Measurements from ENCODE around the gene TENM3.
A peak's percentile ranks its signal among the peaks of the same experiment; 100 is the strongest.
"Not testable (repeated sequence)": the region's sequence is repeated elsewhere in the genome, so short reads cannot be mapped to it uniquely, and the experiment has no call there.

TENM3 gene

DNA sequence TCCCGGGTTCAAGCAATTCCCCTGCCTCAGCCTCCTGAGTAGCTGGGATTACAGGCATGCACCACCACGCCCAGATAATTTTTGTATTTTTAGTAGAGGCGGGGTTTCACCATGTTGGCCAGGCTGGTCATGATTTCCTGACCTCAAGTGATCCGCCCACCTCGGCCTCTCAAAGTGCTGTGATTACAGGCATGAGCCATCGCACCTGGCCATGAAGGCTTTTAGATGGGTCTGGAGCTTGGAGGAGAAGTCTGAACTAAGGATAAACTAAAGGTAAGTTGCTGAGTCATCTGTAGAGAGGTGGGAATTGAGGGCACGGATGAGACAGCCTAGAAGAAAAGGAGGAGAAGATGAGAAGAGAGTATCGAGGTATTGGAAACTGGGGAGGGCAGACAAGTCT is at the start of gene TENM3:
TENM3 (plus strand) TSS at position 199 of the 400 bp plus-strand sequence. CDS start 80,619 bp downstream, outside the sequence.
- not testable (repeated sequence) for H3K79me2 ChIP-seq (ENCODE audit: control insufficient read depth, insufficient read depth, low read length, unreplicated experiment); H2AFZ ChIP-seq (ENCODE audit: low read length, unreplicated experiment); H3K4me3 ChIP-seq (ENCODE audit: low read depth, low read length); H3K27me3 ChIP-seq (ENCODE audit: insufficient read depth, low read length); H3K36me3 ChIP-seq (ENCODE audit: insufficient read depth, low read length); H3K27ac ChIP-seq (ENCODE audit: low read depth, low read length)
- H3K4me1 ChIP-seq (ENCODE audit: control insufficient read depth, insufficient read depth, low read length, unreplicated experiment), result peaks cover 30% of the 10 kb centered on the region

DNA sequence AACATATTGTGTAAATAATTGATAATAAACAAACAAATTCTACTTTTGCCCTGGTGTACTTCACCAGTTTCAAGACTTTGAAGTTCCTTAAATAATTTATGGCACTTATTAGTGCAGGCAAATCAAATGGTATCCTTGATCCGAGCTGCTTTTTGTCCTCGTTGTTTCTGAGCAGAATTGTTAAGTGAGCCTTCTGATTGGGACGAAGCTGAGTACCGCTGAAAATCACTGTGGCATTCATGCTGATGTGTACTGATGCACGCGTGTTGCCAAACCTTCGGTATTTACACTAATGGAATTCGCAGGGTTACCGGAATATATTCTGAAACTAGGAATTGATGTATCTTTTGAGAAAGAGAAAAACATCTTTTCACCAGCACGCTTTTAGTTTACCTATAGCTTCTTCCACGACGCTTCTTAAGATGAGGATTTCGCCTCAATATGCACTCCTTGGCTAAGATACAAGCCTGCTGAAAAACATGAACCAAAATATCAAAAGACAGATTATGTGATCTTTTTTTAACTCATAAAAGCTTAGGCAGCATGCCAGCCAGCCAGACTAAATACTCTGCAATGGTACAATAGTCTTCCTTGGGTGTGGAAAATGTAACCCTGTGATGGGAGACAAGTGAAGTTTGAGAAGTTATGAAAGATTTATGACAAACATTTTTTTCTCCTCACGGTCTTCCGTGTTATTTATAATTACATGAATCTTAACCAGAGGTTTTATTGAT is 48.9 kb upstream of the TENM3 start:
- Histone ChIP-seq H3K79me2 (ENCODE audit: control insufficient read depth, insufficient read depth, low read length, unreplicated experiment) (peaks cover 25% of the 10 kb centered on the region), H3K27me3 (ENCODE audit: insufficient read depth, low read length) (no peaks in the 10 kb centered on the region), H3K27ac (ENCODE audit: low read depth, low read length) (no peak overlapping the region), H2AFZ (ENCODE audit: low read length, unreplicated experiment) (no peak overlapping the region), H3K4me1 (ENCODE audit: control insufficient read depth, insufficient read depth, low read length, unreplicated experiment) (peaks cover 34% of the 10 kb centered on the region), H3K4me3 (ENCODE audit: low read depth, low read length) (no peak overlapping the region), H3K36me3 (ENCODE audit: insufficient read depth, low read length) (no peaks in the 10 kb centered on the region)

DNA sequence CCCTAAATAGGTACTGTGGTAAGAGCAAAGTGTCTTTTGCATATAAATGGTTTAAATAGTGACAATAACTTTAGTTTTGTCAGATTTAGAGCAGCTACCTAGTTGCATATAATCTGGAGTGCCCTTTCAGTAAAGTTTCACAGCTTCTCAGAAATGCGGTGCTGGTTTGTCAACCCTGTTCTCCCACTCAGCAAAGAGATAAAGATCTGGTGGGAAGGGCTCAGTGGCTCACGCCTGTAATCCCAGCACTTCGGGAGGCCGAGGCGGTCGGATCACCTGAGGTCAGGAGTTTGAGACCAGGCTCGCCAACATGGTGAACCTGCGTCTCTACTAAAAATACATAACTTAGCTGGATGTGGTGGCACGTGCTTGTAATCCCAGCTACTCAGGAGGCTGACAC is 45.6 kb upstream of the TENM3 start:
- Histone ChIP-seq H3K36me3 (ENCODE audit: insufficient read depth, low read length) (no peaks in the 10 kb centered on the region), H3K79me2 (ENCODE audit: control insufficient read depth, insufficient read depth, low read length, unreplicated experiment) (peaks cover 4% of the 10 kb centered on the region), H3K4me3 (ENCODE audit: low read depth, low read length) (no peak overlapping the region), H3K27me3 (ENCODE audit: insufficient read depth, low read length) (no peaks in the 10 kb centered on the region), H2AFZ (ENCODE audit: low read length, unreplicated experiment) (no peak overlapping the region), H3K4me1 (ENCODE audit: control insufficient read depth, insufficient read depth, low read length, unreplicated experiment) (peaks cover 11% of the 10 kb centered on the region), H3K27ac (ENCODE audit: low read depth, low read length) (no peak overlapping the region)

DNA sequence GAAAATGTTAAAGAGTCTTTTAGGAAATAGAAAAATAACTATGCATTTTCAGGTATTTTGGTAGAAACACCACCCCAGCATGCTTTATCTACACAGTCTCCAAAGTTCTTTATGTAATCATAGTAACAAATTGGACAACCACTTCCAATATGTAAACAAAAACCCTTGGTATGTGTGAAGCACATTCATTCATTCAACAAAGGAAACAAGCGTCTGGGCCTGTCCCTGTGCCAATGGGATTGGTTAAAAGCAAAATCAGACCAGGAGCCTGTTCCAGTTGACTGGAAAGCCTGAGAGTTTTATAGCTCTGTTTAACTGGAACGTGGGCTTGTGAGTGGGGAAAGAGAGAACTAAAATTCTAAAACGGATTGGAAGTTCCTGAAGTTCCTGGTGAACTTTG is 41.3 kb upstream of the TENM3 start:
- Histone ChIP-seq H3K79me2 (ENCODE audit: control insufficient read depth, insufficient read depth, low read length, unreplicated experiment) (no peaks in the 10 kb centered on the region), H3K36me3 (ENCODE audit: insufficient read depth, low read length) (no peaks in the 10 kb centered on the region), H3K27ac (ENCODE audit: low read depth, low read length) (no peak overlapping the region), H2AFZ (ENCODE audit: low read length, unreplicated experiment) (no peak overlapping the region), H3K4me3 (ENCODE audit: low read depth, low read length) (no peak overlapping the region), H3K27me3 (ENCODE audit: insufficient read depth, low read length) (no peaks in the 10 kb centered on the region), H3K4me1 (ENCODE audit: control insufficient read depth, insufficient read depth, low read length, unreplicated experiment) (peaks cover 8% of the 10 kb centered on the region)

DNA sequence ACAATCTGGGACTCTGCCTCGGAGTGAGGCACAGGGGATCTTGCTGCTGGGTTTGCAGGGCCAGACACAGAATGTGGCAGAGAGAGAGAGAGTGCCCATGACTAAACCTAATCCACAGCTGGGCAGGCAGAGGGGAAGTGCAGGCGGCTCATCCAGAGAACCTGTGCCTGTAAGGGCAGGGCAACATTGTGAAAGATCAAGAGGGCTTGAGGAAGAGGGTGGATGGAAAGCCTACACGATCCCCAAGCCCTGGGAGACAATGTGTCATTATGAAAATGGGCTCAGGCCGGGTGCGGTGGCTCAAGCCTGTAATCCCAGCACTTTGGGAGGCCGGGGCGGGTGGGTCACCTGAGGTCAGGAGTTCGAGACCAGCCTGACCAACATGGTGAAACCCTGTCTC is 40.6 kb upstream of the TENM3 start:
- no peak overlapping the region for H3K27ac ChIP-seq (ENCODE audit: low read depth, low read length)
- no peak overlapping the region for H2AFZ ChIP-seq (ENCODE audit: low read length, unreplicated experiment)
- H3K4me3 ChIP-seq (ENCODE audit: low read depth, low read length), result no peak overlapping the region
- no peaks in the 10 kb centered on the region for H3K36me3 ChIP-seq (ENCODE audit: insufficient read depth, low read length)
- no peaks in the 10 kb centered on the region for H3K79me2 ChIP-seq (ENCODE audit: control insufficient read depth, insufficient read depth, low read length, unreplicated experiment)
- no peaks in the 10 kb centered on the region for H3K27me3 ChIP-seq (ENCODE audit: insufficient read depth, low read length)
- H3K4me1 ChIP-seq (ENCODE audit: control insufficient read depth, insufficient read depth, low read length, unreplicated experiment), result peaks cover 16% of the 10 kb centered on the region

DNA sequence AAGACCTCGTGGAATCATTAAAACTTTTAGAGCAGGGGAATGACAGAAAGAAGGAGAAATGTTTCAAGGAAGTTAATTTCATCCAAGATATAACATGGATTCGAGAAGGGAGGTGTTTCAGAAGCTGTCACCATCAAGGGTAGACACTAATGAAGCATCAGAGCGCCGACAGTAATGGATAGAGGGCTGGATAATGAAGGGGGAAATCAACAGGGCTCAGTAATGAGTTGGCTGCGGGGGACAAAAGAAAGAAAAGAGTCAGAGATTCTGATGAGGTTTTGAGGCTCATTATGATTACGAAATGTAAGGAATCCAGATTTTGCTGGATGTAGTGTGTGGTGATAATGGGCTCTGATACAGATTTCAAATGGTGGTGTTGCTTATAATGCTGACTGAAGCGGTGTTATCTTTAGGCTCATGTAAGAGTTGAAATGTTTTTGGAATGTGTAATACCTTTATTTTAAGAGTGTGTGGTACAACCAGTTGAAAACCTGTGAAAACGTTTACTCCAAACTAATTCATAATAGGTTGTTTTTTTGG is 39.3 kb upstream of the TENM3 start:
- Histone ChIP-seq H3K36me3 (ENCODE audit: insufficient read depth, low read length) (no peaks in the 10 kb centered on the region), H3K27me3 (ENCODE audit: insufficient read depth, low read length) (no peaks in the 10 kb centered on the region), H2AFZ (ENCODE audit: low read length, unreplicated experiment) (no peak overlapping the region), H3K4me1 (ENCODE audit: control insufficient read depth, insufficient read depth, low read length, unreplicated experiment) (peaks cover 24% of the 10 kb centered on the region), H3K4me3 (ENCODE audit: low read depth, low read length) (no peak overlapping the region), H3K27ac (ENCODE audit: low read depth, low read length) (no peak overlapping the region), H3K79me2 (ENCODE audit: control insufficient read depth, insufficient read depth, low read length, unreplicated experiment) (no peaks in the 10 kb centered on the region)

GRCh38 chr4:182205306-182205705 is 37.9 kb upstream of the TENM3 start:
- Histone ChIP-seq H3K4me3 (ENCODE audit: low read depth, low read length) (no peak overlapping the region), H3K36me3 (ENCODE audit: insufficient read depth, low read length) (no peaks in the 10 kb centered on the region), H3K4me1 (ENCODE audit: control insufficient read depth, insufficient read depth, low read length, unreplicated experiment) (peaks cover 24% of the 10 kb centered on the region), H3K79me2 (ENCODE audit: control insufficient read depth, insufficient read depth, low read length, unreplicated experiment) (peaks cover 8% of the 10 kb centered on the region), H3K27ac (ENCODE audit: low read depth, low read length) (no peak overlapping the region), H2AFZ (ENCODE audit: low read length, unreplicated experiment) (no peak overlapping the region), H3K27me3 (ENCODE audit: insufficient read depth, low read length) (no peaks in the 10 kb centered on the region)

DNA sequence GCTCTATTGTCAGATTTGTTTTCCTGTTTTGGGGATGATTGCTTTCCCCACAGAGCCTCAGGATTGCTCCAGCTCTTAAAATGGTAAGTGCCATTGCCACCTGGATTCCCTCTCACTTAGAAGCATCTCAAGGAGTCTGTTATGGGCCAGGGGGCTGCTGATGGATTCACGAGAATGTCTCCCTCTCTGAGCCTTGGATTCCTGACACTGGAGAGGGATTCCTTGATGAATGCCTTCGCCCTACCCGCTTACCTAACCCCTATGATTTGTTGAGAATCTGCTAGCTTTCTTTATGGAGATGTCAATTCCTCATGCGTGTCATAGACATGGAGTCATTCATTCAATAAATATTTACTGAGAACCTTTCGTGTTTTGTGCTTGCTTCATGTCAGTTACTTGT is 36.9 kb upstream of the TENM3 start:
- Histone ChIP-seq H3K27ac (ENCODE audit: low read depth, low read length) (peak overlapping the region; percentile 93), H2AFZ (ENCODE audit: low read length, unreplicated experiment) (peak overlapping the region; percentile 16), H3K4me3 (ENCODE audit: low read depth, low read length) (no peak overlapping the region), H3K36me3 (ENCODE audit: insufficient read depth, low read length) (no peaks in the 10 kb centered on the region), H3K79me2 (ENCODE audit: control insufficient read depth, insufficient read depth, low read length, unreplicated experiment) (peaks cover 8% of the 10 kb centered on the region), H3K4me1 (ENCODE audit: control insufficient read depth, insufficient read depth, low read length, unreplicated experiment) (peaks cover 24% of the 10 kb centered on the region), H3K27me3 (ENCODE audit: insufficient read depth, low read length) (no peaks in the 10 kb centered on the region)

DNA sequence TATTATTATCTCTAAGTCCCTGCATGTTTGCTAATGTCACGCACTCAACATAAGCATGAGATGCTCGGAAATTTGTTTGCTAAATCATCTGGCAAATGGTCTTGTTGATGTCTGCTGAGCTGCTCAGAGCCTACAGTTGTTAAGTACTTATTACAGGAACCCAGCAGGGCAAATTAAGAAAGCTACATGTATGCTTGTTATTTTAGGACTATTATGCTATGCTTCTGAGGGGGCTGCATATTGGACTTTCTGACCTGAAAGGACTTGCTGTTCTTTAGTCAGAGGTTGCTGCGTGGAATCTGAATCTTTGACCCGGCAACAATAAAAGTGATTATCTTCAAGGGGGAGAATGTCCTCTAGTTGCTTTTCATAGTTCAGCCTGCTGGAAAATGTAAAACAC is 36.3 kb upstream of the TENM3 start:
- no peaks in the 10 kb centered on the region for H3K36me3 ChIP-seq (ENCODE audit: insufficient read depth, low read length)
- peak overlapping the region; percentile 16 for H2AFZ ChIP-seq (ENCODE audit: low read length, unreplicated experiment)
- no peaks in the 10 kb centered on the region for H3K27me3 ChIP-seq (ENCODE audit: insufficient read depth, low read length)
- H3K79me2 ChIP-seq (ENCODE audit: control insufficient read depth, insufficient read depth, low read length, unreplicated experiment), result peaks cover 8% of the 10 kb centered on the region
- peak overlapping the region; percentile 47; the same call in 1 of the 2 replicates for H3K4me3 ChIP-seq (ENCODE audit: low read depth, low read length)
- H3K27ac ChIP-seq (ENCODE audit: low read depth, low read length), result peak overlapping the region; percentile 93
- peaks cover 24% of the 10 kb centered on the region for H3K4me1 ChIP-seq (ENCODE audit: control insufficient read depth, insufficient read depth, low read length, unreplicated experiment)

DNA sequence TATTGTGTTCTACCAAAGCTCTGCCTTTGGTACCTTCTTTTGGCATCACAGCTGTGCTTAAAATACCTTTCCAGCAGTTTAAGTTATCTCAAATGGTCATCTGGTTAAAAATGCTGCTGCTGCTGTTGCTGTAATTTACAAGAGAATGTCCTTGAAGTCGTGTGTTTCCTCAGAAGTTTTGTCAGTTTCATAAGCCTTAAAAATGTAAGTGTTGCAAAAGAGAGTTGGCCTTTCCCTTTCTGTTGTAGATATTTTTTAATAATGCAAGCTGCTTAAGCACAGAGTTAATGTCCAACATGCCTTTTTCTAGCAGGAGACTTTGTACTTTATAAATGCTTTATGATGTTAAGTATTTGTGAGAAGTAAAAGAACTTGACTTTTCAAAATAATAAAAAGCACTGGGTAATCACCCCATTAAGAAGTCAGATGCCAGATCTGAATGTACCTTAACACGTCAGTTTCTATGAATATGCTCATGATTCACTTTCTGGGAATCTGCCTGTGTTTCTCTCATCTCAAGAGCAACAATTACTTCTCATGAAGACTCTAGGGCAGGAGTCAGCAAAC is 35.3 kb upstream of the TENM3 start:
- Histone ChIP-seq H3K4me1 (ENCODE audit: control insufficient read depth, insufficient read depth, low read length, unreplicated experiment) (peaks cover 28% of the 10 kb centered on the region), H3K27ac (ENCODE audit: low read depth, low read length) (peak overlapping the region; percentile 93), H3K79me2 (ENCODE audit: control insufficient read depth, insufficient read depth, low read length, unreplicated experiment) (peaks cover 8% of the 10 kb centered on the region), H3K27me3 (ENCODE audit: insufficient read depth, low read length) (no peaks in the 10 kb centered on the region), H3K36me3 (ENCODE audit: insufficient read depth, low read length) (no peaks in the 10 kb centered on the region), H2AFZ (ENCODE audit: low read length, unreplicated experiment) (no peak overlapping the region), H3K4me3 (ENCODE audit: low read depth, low read length) (peak overlapping the region; percentile 47)

DNA sequence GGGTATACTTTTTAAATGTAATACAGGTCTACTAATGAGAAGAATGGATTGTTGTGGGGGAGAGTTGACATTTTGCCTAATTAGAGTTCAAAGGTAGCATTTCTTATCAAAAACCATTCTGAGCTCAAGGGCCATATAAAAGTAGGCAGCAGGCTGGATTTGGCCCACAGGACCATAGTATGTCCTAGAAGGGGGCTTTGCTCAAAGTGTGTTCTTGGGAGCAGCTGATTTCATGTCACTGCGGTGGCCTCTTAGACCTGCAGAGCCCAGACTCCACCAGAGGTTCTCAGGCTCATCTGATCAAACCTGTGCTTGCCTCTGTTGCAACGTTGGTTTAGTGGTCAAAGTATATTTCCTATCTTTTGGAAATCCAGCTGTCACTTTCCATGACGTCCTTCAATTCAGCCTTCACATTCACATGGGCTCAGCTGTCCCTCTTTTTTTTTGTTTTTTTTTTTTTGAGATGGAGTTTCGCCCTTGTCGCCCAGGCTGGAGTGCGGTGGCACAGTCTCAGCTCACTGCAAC is 34.6 kb upstream of the TENM3 start:
- no peaks in the 10 kb centered on the region for H3K27me3 ChIP-seq (ENCODE audit: insufficient read depth, low read length)

More for the DNA sequence above, 34.6 kb upstream of the TENM3 start:
- Histone ChIP-seq H3K79me2 (ENCODE audit: control insufficient read depth, insufficient read depth, low read length, unreplicated experiment) (peaks cover 8% of the 10 kb centered on the region), H3K36me3 (ENCODE audit: insufficient read depth, low read length) (no peaks in the 10 kb centered on the region), H3K4me3 (ENCODE audit: low read depth, low read length) (no peak overlapping the region; the same call in 1 of the 2 replicates), H2AFZ (ENCODE audit: low read length, unreplicated experiment) (no peak overlapping the region), H3K27ac (ENCODE audit: low read depth, low read length) (peak overlapping the region; percentile 93), H3K4me1 (ENCODE audit: control insufficient read depth, insufficient read depth, low read length, unreplicated experiment) (peaks cover 33% of the 10 kb centered on the region)
